ENCODE measurements around the gene FSTL4. TPM values are rescaled to one million over a fixed set of nuclear protein-coding genes. Genes with fewer than 3 reads are reported as not detected.

Gene FSTL4
- total and polyA plus RNA-seq, 9 donors, result 0.07 to 0.22 (median 0.15) TPM; not detected in 4

DNA sequence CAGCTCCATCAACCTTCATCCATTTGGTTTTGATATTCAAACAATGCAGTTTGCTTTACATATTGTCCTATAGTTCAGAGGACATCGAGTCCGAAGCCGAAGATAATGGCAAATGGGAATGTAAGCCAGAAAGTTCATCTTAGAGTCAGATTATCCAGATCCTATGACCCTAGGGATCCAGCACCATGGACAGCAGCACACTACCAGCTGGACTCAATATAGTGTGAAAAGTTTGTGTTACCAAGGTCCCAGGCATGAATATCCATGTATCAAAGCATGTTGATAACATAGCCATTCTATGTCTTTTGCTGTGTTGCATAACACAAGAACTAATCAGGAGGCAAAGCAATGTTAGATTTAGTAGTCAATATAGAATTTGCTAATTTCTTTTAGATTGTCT is 46.3 kb downstream of the FSTL4 start:
- Histone ChIP-seq H3K9me3 (no peaks in the 10 kb centered on the region), H3K4me1 (ENCODE audit: insufficient read depth) (no peaks in the 10 kb centered on the region), H3K36me3 (no peaks in the 10 kb centered on the region), H3K4me3 (no peak overlapping the region), H3K27me3 (no peaks in the 10 kb centered on the region), H3K27ac (no peak overlapping the region)
- intact Hi-C loops (cut with DNase I), result no loop called here
- TF ChIP-seq EP300 (IDR thresholded peaks at IDR 0.05) (no peak), POLR2A (IDR thresholded peaks at IDR 0.05) (no peak)
- TF ChIP-seq, protein P1, sequence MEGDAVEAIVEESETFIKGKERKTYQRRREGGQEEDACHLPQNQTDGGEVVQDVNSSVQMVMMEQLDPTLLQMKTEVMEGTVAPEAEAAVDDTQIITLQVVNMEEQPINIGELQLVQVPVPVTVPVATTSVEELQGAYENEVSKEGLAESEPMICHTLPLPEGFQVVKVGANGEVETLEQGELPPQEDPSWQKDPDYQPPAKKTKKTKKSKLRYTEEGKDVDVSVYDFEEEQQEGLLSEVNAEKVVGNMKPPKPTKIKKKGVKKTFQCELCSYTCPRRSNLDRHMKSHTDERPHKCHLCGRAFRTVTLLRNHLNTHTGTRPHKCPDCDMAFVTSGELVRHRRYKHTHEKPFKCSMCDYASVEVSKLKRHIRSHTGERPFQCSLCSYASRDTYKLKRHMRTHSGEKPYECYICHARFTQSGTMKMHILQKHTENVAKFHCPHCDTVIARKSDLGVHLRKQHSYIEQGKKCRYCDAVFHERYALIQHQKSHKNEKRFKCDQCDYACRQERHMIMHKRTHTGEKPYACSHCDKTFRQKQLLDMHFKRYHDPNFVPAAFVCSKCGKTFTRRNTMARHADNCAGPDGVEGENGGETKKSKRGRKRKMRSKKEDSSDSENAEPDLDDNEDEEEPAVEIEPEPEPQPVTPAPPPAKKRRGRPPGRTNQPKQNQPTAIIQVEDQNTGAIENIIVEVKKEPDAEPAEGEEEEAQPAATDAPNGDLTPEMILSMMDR (IDR thresholded peaks at IDR 0.05), result no peak
- no peak for DNase-seq
- WGBS, 3 donors, result 54 to 63% (median 57%) methylated on average over 3 of the region's 3 CpGs

DNA sequence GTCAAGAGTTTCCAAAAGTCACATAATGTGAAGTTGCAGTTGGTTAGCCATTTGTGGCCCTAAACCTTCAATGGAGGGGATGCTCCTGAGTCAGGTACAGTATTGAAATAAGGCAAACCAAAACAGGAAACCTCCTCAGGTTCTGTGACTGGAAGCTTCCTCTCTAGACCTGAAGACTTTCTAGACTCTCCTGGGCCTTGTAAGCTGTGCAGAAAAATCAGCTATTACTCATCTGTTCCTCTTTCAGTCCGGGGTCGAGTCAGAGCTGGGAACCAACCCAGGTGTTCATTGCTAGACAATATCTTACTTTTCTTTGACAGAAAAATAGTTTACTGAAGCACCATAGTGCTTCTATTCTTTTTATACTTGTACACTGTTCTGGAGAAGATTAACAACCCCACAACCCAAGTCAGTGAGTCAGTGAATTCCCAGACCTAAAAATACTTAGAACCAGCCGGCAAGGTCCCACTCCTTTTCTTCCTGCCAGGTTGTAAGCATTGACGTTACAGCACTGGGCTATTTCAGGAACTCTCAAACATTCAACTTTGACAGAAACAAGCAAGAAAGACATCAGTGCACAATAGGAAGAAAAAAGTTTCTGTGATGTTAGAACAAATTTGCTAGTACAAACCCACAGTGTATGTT is 47.3 kb downstream of the FSTL4 start:
- Histone ChIP-seq H3K27ac (no peak overlapping the region), H3K9me3 (no peaks in the 10 kb centered on the region), H3K4me3 (no peak overlapping the region), H3K4me1 (ENCODE audit: insufficient read depth) (no peaks in the 10 kb centered on the region), H3K27me3 (no peaks in the 10 kb centered on the region), H3K36me3 (no peaks in the 10 kb centered on the region)
- TF ChIP-seq, protein P1 (IDR thresholded peaks at IDR 0.05), result no peak
- no peak for TF ChIP-seq EP300 (IDR thresholded peaks at IDR 0.05)
- no peak for TF ChIP-seq POLR2A (IDR thresholded peaks at IDR 0.05)
- WGBS, 3 donors, result 58 to 64% (median 62%) methylated on average over 4 of the region's 4 CpGs
- no peak for DNase-seq
- intact Hi-C loops (cut with DNase I), result no loop called here

DNA sequence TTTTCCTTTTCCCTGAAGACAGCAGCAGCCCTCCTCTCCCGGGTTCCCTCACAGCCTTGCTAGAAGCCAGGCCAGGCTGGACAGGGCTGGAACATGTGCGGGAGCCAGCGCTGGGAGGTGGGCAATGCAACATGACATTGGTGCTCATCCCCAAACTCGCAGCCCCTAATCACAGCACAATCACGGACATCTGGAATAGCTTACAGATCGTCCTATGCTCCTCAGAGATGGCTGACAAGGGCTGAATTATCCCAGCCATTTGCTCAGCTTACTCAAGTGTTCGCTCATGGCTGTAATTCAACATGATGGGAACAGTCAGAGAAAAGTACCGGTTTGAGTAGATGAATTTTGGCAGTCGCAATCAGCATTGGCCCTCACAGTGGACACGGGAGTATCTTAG is 49.8 kb downstream of the FSTL4 start:
- H3K4me3 ChIP-seq, result no peak overlapping the region
- H3K4me1 ChIP-seq (ENCODE audit: insufficient read depth), result no peaks in the 10 kb centered on the region
- H3K9me3 ChIP-seq, result no peaks in the 10 kb centered on the region
- H3K27me3 ChIP-seq, result no peaks in the 10 kb centered on the region
- no peak overlapping the region for H3K27ac ChIP-seq
- no peak for DNase-seq
- TF ChIP-seq, protein P1 (IDR thresholded peaks at IDR 0.05), result no peak
- TF ChIP-seq EP300 (IDR thresholded peaks at IDR 0.05) (no peak), POLR2A (IDR thresholded peaks at IDR 0.05) (no peak)
- H3K36me3 ChIP-seq, result no peaks in the 10 kb centered on the region
- intact Hi-C loops (cut with DNase I), result no loop called here
- 62 to 68% (median 66%) methylated on average over 10 of the region's 10 CpGs for WGBS, 3 donors

DNA sequence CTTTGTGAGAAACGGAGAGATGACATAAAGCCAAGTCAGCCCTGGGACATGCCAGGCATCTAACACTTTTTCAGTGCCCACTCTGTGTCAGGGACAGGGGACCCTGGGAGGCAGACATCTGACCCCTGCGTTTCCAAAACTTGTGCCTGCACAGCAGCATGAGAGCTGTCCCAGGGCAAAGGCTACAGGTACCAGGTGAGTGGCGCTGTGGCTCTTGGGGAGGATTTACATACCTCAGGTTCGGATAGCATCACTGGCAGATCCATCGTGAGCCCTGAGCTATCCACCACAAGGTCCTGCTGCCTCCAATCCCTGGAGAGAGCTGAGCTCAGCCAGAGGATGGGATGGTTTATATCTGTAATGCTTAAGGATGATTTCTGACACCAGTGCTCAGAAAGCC is 52.4 kb downstream of the FSTL4 start:
- Histone ChIP-seq H3K36me3 (no peaks in the 10 kb centered on the region), H3K27me3 (no peaks in the 10 kb centered on the region), H3K4me3 (no peak overlapping the region), H3K4me1 (ENCODE audit: insufficient read depth) (no peaks in the 10 kb centered on the region), H3K9me3 (no peaks in the 10 kb centered on the region), H3K27ac (no peak overlapping the region)
- intact Hi-C loops (cut with DNase I), result no loop called here
- WGBS, 3 donors, result 53 to 59% (median 55%) methylated on average over 5 of the region's 5 CpGs
- TF ChIP-seq EP300 (IDR thresholded peaks at IDR 0.05) (no peak), POLR2A (IDR thresholded peaks at IDR 0.05) (no peak)
- TF ChIP-seq, protein P1 (IDR thresholded peaks at IDR 0.05), result no peak
- no peak for DNase-seq

Data from ovary (tissue), 9 donors.